HG03066 (cell line): ENCODE results near the gene FAM53B.

Experiments used
- ATAC-seq: cut with Tn5 transposase; IDR thresholded peaks from one replicate; pipeline ENCODE4 v1.9.1; 2021; ENCODE audit warnings: low read depth; ENCODE audit not compliant: unreplicated experiment

Gene FAM53B

DNA sequence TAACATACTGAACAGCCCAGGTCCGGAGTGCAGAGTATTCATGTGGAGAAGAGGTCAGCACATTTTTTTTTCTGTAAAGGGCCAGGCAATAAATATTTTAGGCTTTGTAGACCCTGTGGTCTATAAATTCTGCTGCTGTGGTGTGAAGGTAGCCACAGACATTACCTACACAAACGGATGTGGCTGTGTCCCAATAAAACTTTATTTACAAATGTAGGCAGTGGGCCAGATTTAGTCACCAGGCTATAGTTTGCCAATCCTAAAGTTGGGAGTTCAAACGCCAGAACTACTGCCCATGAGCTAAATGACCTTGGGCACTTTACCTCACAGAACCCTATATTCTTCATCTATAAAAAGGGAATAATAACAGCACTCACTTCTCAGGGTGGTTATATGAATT is 13.4 kb downstream of the FAM53B start:
- ATAC-seq: no peak

DNA sequence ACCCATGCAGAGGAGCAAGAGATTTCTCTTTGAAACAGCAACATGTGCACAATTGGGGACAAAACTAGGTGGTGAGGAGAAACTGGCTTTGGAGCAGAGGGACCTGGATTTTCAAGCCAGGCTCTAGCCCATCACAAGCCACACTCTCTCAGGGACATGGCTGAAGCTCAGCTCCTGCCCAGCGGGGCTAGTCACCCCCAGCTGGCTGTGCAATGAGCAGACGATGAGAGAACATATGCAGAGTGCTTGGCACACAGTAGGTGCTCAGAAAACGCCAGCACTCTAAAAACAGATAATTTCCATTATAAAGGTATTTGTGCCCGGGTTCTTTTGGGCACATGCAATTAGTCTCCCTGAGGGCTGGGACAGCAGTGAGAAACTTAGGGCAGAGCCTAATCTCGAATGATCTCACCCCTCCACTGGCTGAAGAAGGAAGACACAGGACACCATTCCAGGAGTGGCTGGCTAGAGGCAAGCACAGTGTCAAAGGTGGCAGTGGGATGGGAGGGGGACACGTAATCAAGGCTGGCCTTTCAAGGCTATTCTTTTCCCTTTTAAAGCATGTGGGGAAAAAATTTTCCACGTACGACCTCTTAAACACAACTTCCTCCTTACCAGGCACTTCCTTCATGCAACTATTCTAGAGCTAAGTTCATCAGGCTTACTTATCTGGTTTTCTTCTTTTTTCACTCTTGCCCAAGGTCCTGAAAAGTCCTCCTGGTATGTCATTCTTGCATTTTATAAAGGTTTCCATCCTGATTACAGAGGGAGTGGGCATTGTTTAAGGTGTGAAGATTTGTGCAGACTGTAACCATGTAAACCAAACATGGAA is 15.1 kb downstream of the FAM53B start:
- no peak for ATAC-seq

DNA sequence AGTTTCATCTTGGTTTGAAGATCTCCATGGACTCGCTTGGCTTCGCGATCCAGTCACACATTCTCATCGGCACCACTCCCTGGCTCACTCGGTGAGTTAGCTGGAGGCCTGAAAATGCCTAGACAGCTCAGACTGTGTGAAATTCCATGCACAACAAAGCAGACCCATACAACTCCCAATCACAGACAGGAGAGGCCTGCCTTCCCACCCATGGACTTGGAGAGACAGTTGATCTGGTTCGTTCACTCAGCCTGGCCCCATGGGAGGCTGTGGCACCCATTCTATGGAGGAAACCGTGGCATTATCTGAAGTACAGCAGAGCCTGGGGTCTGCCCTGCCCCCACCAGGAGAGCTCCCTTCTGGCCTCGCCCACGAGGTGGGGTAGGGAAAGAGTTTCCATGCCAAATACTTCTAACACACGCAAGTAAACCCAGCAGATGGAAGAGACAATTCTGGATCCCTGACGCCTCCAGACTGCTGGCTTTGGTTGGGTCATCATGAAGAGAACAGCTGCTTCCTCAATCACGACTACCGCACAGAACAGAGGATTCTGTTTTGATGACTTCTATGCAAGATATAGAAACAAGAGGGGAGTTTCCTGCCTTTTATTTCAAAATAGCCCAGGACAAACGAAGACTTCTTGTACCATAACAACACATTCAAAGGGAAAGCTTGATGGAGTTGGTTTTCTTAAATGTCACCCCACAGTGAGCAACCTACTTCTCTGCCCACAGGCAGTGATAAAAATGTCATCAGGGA is 15.9 kb downstream of the FAM53B start:
- ATAC-seq: no peak

DNA sequence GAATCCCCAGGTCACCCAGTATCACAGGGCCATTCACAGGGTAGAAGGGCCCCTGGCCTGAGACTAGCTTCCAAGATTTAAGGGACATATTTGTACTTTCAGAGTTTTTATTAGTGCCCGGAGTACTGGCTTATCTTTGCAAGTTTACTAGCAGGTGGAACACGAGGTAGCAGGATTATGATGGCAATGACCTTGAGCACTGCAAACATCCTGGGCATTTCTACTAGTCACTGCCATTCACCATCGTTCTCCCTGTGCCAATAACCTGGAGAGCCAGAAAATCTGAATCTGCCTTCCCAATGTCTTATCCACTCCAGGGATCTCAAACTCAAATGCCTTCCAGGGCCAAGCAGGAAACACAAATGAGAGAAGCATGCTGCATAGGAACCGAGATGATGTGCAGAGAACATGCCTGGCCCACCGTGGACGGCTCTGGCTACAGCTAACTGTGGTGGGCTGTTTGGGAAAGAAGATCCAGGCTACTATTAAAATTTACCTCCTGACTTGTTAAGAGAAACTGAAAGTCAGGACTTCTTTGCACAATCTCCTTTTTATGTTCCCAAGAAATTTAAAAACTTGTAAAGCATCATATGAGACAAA is 16.7 kb downstream of the FAM53B start:
- ATAC-seq: no peak

DNA sequence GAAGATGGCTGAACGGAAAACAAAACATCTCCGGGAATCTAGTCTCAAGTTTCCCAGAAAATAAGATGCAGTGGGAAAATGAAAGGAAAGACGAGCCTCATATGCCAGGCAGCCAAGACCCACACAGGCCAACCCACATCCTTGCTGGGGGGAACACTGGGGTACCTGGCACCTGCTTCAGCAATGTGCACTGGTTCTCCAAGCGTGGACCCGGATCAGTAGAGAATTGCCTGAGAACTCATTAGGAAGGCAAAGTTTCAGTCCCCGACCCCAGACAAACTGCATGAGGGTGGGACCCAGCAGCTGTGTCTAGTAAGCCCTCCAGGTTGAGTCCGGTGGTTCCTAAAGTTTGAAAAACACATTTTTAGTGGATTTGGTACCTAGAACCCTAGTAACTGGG is 18.4 kb downstream of the FAM53B start:
- no peak for ATAC-seq

DNA sequence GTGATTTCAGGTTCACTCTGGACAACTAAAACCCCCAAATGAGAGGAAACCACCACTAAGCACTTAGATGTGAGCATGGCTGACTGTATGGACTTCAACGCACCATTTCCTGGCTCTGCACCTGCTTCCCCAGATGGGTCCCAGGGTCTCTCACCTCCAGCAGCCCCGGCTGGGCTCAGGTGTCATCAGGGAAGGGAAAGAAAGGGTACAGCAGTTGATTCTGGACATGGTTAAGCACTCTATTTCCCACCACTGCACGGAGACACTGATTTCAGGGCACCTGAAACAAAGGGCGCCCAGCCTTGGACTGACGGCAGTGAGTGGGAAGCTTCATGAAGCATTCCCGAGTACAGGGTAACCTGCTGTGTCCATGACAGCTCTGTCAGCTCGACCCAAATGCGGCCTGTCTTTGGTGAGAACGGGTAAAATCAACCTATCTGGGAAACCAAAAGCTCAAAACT is 19.0 kb downstream of the FAM53B start:
- ATAC-seq: no peak

DNA sequence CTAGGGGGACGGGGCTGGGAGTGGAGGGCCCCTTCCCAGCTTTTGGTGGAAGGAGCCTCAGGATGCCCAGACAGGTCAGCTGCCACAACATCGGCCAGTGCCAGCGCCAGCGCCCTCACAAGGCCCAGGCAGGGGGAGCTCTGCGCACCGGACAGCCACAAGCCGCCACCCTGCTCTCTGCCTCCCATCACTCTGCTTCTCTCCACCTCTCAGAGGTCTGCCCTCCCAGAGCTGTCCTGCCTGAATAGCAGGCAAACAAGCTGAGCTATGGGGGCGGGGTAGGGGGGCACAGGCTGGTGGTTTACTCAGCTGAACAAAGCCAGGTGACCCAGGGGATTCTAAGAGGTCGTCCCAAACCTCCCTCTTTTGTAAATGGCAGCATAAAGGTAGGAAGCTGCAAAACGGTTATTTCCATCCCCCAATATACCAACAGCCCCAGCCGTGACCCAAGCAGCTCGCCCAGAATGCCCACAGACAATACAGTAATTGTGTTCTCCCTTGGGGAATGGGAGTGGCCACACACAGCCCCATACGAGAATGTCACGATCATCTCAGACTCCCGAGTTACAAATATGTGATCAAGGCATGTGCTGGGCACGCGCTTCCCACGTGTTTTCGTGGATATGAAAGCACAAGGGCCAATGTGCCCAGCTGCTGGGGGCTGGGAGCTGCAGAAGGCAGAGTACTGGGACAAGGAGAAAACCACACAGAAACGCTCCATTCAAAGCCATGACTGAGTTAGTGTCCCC is 19.7 kb downstream of the FAM53B start:
- no peak for ATAC-seq

DNA sequence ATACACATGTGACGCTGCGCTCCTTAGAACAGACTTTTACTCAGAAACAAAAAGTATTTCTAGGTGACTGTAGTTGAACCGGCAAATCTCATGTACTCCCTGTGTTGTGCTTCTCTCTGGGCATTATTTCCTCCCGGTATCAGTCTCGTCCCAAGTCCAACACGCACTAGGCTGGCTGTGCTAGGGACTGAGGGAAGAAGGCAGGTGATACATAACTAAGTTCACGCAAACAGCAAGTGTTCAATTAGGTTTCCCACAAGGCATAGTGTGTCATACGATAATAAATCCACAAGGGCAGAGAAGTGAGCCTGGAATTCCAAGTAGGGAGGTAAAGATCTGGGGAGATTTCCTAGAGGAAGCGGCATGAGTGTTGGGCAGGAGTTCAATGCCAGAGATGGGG is 20.4 kb downstream of the FAM53B start:
- ATAC-seq: no peak

DNA sequence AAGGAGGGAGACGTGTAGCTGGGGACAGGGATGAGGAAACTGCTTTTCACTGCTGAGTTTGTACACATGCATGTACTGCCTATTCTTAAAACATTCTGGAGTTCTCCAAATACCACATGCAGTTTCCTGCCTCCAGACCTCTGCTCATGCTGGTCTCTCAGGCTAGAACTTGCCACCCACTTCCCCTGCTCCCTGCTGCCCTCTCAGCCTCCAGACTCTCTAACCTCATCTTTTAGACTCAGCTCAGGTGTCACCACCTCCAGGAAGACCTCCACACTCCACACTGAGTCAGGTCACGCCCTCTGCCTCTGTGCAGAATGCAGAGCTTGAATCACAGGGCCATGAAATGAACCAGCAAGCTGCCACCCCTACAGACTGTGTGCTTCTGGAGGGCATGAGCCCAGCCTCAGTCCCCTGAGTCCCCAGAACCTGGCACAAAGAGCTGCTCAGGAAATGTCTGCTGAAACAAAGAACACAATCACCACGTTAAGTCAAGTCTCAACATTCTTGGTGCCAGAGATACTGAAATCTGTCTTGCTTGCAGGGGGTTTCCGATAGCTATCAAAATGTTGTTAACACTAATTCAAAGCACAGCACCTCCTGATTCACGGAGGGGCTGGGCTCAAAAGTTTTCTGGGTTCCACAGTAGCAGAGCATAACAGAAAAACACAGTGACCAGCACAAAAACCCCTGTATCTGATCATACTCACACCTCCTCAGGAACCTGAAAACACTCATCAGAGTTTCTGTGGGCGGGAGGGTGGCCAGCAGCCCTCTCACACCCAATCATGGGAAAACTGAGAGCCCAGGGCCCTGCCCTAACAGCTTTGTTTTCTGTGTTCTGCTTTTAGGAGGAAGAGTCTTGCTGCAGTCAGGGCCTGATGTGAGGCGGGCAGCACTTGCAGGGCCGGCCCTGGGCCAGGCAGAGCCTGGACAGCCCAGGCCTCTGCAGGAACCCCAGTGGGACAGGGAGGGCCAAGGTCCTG is 21.1 kb downstream of the FAM53B start:
- ATAC-seq: peak; percentile 71

DNA sequence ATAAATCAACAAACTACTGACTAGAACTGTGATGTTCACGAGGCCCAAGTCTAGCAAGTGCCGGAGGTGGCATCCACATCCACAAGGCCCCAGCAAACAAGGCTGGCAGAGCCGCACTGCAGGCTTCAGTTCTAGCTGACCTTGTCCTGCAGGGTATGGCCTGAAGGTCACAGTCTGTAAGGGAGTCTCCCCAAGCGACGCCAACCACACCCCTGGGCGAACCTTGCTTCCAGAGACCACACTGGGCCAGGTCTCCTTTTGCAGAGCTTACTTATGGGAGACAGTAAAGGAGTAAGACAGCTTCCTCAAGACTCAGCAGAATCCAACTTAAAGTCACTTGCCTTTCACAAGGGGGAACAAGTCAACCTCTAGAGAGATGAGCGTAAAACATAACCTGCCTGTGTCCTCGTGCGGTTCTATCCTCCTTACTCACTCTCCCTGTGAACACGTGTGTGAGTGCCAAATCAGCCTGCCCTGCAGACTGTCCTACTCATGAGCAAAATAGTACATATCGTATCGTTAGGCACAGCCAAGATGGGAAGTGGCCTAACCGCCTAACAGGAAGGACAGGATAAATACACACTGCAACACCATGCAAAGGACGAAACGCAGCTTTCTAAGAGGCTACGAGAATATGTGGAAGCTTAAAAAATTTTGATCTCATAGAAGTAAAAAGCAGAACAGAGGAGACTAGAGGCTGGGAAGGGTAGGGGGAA is 22.7 kb downstream of the FAM53B start:
- ATAC-seq: no peak

DNA sequence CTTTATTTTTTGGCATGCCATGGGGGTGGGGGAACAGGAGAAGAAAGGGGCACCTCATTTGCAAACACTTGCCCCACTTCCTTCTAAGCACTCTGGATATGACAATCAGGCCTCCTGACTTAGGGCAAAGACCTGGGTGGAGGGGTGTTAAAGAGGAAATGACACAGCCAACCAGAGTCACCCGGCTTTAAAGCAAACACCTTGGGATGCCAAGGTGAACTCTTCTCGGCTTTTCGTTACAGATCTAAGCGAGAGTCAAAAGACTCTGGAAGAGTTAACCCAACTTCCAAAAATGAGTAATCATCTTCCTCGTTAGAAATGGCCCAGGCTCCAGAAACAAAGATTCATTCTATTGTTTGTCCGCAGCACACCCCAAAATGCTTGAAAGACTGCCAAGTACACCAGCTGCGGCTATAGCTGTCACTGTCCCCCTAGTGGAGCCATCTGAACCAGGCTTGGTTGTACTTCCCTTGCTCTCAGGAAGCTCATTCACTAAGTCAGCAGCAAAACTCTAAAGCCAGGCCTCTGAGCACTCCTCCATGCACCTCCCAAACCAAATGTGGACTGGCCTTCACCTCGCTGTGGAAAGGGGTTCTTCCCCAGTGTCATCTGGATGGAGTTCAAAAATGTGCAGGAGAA is 24.8 kb downstream of the FAM53B start:
- ATAC-seq: peak; percentile 32

DNA sequence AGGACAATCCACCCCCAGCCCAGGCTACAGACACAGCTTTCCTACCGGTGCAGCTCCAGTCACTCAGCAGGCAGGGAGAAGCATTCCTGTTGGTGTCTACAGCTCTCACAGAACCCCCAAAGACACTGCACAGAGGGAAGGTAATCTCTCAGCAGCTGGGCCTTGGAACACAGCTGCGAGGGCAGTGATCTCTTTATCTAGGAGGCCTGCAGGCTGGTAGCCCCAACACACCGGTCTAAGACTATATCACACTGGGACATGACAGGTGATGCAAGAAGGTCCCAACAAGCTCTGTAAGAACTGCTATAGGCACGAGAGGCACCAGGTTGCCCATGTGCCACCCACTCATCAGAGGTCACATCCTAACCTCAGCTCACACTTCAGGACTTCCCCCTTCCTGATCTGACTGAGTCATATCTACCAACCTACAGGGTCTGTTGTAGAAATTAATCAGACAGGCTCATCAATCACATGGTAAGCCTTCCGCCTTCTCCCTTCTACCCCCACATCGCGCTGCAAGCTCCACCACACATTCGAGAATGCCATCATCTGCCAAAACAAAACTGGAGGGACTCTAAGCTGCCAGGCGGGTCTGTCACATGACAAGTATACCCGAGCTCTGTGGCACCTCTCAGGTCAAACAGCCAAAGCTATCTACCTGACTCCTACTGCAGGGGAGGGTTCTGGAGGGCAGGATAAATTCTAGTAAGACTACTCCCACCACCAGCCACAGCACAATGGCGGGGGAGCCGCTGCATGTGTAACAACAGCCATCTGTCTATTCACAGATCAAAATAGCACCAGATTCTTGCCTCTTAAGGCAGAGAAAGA is 26.1 kb downstream of the FAM53B start:
- peak; percentile 42 for ATAC-seq

DNA sequence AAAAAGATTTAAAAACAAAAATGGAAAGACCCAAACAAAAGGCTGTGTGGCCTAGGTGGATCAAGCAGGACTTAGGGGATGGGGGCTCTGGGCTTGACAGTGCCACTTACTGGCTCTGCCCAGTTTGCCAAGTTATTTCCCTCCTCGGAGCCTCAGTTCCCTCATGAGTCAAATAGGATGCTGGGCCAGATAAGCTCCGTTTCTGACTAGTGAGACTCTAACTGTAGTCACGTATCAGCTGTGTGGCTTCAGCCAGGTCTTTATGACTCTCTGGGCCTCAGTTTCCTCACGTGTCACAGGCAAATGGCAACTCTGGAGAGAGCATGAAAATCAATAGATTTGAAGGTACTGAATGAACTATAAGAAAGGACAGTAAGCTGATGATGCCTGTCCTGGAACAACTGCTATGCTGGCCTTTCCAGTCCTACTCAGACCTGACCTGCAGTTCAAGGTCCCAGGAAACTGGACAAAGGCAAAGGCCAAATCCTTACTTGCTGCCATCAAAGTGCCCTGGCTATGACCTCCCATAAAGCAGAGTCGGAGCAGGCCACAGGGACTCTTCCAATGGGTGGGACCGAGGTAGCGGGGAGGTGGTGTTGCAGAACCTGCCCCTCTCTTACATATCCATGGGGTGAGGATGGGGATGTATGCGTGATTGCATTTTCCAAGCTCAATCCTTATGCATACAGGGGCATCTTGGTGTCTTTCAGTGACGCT is 27.0 kb downstream of the FAM53B start:
- ATAC-seq: no peak

DNA sequence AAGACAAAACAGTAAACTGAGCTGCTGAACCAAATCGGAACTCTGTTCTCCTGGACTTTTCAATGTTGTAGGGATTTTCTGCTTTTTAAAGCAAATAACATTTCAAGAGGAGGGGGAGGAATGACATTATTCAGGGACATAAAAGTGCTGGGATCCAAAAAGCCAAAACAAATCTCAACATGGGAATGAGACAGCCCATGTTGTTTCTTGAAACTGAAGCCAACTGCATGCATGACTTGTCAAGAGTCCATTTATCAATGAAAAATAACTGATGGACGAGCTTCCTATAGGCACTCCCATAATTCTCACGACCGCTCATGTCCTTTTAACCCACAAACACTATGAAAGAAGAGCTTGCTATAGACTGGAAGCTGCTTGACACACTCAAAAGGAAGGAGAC is 27.8 kb downstream of the FAM53B start:
- no peak for ATAC-seq

DNA sequence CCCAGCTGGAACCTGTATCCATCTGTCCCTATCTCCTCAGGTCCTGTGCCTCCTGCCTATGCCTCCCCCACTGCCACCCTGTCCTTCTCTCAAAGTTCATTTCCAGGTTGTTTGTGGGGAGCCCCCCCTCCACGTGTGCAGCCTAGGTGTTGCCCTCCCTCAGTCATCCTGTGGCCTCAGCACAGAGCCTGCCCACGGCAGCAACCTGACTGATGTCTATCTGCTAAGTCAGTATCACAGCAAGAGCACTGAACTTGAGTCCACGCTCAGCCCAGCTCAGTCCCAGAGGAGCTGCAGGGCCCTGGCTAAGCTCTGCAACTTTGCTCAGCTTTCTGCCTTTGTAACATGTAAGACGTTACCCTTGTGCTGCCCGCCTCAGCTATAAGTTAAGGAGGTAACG is 28.7 kb downstream of the FAM53B start:
- no peak for ATAC-seq

DNA sequence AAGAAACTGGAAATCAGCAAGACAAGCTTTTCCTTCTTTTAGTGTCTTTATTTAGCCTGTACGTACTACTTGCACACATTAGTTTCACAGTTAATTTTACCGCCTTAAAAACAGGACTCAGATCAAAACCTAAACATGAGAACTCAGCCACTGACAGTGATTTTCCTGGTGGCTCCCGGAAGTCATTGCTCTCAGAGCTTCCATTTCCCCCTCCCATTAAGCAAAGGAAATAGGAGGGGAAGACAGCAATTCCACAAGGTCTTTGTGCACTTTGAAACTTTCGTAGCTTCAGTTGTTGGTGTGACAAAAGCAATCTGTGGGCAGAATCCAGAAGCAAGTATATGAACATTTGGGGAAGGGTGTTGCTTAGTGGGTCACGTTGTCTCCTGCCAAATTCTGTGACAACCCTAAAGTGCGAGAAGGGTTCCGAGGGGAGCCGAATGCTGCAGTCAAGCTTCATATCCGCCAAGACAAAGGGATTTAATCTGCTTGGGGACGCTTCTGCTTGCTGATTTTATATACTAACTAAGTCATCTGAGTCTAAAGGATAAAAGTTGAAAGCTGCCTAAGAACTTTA is 30.4 kb downstream of the FAM53B start:
- ATAC-seq: no peak
